ENCODE results near the gene ITPR3.

DNA sequence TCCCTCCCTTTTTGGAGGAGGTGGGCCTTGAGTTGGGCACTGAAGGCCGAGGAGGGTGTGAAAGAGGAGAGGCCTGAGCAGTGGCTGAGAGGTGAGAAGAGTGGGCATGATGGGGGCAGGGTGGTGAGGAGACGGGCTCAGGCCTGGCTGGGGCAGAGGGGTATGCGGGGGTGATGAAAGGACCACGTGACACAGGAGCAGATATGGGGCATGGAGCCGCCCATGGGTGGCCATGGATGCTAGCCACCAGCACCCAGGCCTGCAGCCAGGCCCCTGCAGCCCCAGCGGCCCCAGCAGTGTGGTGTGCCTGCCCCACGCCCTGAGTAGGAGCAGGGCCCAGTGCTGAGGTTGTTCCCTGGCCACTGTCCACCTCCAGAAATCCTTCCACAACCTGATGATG, 63.9 kb downstream of the ITPR3 start:
- TF ChIP-seq POLR2A (IDR thresholded peaks at IDR 0.05; ENCODE audit: borderline replicate concordance, extremely low read depth, insufficient read depth, insufficient read length) = no peak
- TF ChIP-seq, protein P1, sequence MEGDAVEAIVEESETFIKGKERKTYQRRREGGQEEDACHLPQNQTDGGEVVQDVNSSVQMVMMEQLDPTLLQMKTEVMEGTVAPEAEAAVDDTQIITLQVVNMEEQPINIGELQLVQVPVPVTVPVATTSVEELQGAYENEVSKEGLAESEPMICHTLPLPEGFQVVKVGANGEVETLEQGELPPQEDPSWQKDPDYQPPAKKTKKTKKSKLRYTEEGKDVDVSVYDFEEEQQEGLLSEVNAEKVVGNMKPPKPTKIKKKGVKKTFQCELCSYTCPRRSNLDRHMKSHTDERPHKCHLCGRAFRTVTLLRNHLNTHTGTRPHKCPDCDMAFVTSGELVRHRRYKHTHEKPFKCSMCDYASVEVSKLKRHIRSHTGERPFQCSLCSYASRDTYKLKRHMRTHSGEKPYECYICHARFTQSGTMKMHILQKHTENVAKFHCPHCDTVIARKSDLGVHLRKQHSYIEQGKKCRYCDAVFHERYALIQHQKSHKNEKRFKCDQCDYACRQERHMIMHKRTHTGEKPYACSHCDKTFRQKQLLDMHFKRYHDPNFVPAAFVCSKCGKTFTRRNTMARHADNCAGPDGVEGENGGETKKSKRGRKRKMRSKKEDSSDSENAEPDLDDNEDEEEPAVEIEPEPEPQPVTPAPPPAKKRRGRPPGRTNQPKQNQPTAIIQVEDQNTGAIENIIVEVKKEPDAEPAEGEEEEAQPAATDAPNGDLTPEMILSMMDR (IDR thresholded peaks at IDR 0.05 in 2 of 3, conservative IDR thresholded peaks at IDR 0.05 in 1 of 3; ENCODE audit: borderline replicate concordance in 1 of 3, insufficient read depth in 1 of 3, low read depth in 2 of 3, low read length in 2 of 3) = no peak
- TF ChIP-seq JUND (IDR thresholded peaks at IDR 0.05) = no peak
- TF ChIP-seq, protein P2, sequence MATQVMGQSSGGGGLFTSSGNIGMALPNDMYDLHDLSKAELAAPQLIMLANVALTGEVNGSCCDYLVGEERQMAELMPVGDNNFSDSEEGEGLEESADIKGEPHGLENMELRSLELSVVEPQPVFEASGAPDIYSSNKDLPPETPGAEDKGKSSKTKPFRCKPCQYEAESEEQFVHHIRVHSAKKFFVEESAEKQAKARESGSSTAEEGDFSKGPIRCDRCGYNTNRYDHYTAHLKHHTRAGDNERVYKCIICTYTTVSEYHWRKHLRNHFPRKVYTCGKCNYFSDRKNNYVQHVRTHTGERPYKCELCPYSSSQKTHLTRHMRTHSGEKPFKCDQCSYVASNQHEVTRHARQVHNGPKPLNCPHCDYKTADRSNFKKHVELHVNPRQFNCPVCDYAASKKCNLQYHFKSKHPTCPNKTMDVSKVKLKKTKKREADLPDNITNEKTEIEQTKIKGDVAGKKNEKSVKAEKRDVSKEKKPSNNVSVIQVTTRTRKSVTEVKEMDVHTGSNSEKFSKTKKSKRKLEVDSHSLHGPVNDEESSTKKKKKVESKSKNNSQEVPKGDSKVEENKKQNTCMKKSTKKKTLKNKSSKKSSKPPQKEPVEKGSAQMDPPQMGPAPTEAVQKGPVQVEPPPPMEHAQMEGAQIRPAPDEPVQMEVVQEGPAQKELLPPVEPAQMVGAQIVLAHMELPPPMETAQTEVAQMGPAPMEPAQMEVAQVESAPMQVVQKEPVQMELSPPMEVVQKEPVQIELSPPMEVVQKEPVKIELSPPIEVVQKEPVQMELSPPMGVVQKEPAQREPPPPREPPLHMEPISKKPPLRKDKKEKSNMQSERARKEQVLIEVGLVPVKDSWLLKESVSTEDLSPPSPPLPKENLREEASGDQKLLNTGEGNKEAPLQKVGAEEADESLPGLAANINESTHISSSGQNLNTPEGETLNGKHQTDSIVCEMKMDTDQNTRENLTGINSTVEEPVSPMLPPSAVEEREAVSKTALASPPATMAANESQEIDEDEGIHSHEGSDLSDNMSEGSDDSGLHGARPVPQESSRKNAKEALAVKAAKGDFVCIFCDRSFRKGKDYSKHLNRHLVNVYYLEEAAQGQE (IDR thresholded peaks at IDR 0.05; ENCODE audit: low read depth) = no peak
- TF ChIP-seq ZNF274 (IDR thresholded peaks at IDR 0.05; ENCODE audit: low read depth, low read length) = no peak
- TF ChIP-seq EZH2phosphoT487 (IDR thresholded peaks at IDR 0.05; ENCODE audit: borderline replicate concordance) = no peak
- TF ChIP-seq EZH2 (IDR thresholded peaks at IDR 0.05) = no peak
- no peak for TF ChIP-seq TCF7L2 (IDR thresholded peaks at IDR 0.05; ENCODE audit: borderline replicate concordance, extremely low read depth, insufficient read depth, insufficient read length)
